Measurements from ENCODE around the gene NTN3.

Gene NTN3

DNA sequence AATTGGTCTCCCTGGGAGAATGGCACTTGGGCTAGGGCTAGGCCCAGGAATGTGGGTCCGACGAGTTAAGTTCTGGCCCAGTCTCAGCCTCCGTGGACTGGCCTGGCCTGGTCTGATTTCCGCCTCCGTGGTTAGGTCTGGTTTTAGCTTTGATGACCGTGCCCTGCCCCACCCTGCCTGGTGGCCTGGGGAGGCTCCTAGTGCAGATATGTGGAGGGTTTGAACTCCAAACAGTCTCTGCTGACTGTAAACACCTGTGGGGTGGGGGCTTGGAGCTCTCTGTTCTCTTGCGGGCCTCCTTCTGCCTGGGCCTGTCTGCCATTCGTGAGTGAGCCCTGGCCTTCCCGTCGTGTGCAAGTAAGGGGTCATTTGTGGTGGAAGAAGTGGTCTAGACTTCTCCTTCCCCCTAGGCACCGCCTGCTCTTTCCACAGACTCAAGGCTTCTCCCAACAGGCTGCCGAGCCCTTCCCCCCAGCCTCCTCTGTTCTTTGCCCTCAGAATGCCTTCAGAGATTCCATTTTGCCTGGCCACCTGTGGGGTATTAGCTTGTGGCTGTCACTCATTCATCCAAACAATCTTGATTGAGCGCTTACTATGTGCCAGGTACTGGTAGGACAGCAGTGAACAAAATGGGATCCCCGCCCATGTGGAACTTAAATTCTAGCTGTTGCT is 44.2 kb downstream of the NTN3 start:
- FAIRE-seq, result no peak

- FAIRE-seq, result no peak
These were observed 45.5 kb downstream of the NTN3 start for GRCh38 chr16:2516391-2517240.

DNA sequence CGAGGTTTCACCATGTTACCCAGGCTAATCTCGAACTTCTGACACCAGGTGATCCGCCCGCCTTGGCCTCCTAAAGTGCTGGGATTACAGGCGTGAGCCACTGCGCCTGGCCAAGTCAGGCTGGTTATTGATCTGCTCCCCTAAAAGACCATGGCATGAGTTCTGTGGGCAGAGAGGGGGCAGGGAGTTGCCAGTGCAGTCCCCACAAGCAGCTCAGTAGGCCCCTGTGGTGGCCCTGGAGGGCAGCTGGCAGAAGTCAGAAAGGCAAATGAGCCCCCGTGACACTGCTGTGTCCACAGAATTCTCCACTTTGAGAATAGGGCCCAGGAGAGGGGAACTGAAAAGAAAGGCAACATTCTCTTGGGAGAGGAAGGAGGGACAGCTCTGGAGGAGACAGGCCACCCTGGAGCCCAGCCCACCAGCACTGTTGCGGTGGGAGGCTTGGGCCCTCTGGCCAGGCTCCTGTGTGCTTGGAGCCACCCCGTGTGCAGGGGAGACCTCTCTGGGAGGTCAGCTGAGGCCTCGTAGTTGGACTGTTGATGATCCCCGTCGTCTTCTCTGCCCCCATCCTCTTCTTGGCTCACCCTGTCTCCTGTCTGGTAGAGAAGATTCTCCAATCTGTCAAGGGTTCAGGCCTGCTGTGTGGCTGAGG is 47.0 kb downstream of the NTN3 start:
- no peak for FAIRE-seq

GRCh38 chr16:2518823-2519710 is 48.0 kb downstream of the NTN3 start:
- no peak for FAIRE-seq

DNA sequence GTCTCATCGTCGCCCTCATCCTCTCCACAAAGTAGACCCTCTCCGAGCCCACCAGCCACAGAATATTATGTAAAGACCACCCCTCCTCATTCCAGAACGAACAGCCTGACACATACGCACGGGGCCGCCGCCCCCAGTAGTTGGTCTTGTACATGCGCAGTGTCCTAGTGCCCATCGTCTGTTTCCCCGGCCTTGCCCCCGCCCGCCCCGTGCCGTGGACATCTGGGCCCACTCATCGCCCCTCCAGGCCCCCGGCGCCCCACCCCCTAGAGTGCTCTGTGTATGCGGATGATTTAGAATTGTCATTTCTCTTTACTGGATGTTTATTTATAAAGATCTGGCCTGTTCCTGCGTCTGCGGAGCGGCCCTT is 48.6 kb downstream of the NTN3 start:
- FAIRE-seq, result no peak

DNA sequence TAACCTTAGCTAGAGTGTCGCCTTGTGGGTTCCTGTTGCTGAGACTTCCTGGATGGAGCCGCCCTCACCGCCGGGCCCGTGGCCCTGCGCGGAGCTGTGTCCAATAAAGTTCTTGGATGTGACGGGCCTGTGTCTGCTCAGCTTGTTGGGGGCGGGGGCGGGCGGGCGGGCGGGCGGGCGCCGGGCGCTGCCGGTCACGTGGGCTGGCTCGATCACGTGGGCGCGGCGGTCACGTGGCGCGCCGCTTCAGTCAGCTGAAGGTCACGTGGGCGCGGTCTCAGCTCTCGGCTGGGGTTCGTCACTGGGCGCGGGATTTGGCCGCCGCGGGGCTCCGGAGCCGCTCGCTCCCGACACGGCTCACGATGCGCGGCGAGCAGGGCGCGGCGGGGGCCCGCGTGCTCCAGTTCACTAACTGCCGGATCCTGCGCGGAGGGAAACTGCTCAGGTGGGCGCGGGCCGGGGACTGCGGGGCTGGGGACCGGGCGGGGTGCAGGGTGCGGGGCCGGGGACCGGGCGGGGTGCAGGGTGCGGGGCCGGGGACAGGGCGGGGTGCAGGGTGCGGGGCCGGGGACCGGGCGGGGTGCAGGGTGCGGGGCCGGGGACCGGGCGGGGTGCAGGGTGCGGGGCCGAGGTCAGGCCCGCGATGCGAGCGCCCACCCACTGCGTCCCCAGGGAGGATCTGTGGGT is 49.1 kb downstream of the NTN3 start, which contains the start of gene AMDHD2:
TSS of gene AMDHD2 (plus strand) at position 275 of the 687 bp plus-strand sequence. CDS start at position 363, 88 bp downstream.
- FAIRE-seq, result no peak

- no peak for FAIRE-seq
These were observed 49.9 kb downstream of the NTN3 start for GRCh38 chr16:2520784-2521531.

All from colon (tissue), 2 donors.